Left ventricle myocardium inferior (tissue), 1 donor: Measurements from ENCODE around the gene UTP4. TPM values are rescaled to one million over a fixed set of nuclear protein-coding genes. Genes with fewer than 3 reads are reported as not detected.

Experiments
- DNase-seq: peaks from one replicate; pipeline ENCODE4 v3.0.0-alpha.2; 2020
- H3K27ac ChIP-seq: fragments of 200-600 bp; replicated peaks from 2 replicates; pipeline ENCODE4 v1.8.0; 2021
- H3K27me3 ChIP-seq: fragments of 200-600 bp; 2 replicates; pipeline ENCODE4 v1.8.0; 2021; ENCODE audit warnings: low read depth
- H3K36me3 ChIP-seq: fragments of 200-600 bp; 2 replicates; pipeline ENCODE4 v1.8.0; 2021
- H3K4me1 ChIP-seq: fragments of 200-600 bp; 2 replicates; pipeline ENCODE4 v1.8.0; 2021
- H3K4me3 ChIP-seq: fragments of 200-600 bp; 2 replicates; pipeline ENCODE4 v1.8.0; 2021; ENCODE audit warnings: mild to moderate bottlenecking, moderate library complexity
- H3K9me3 ChIP-seq: fragments of 200-600 bp; replicated peaks from 2 replicates; pipeline ENCODE4 v1.8.0; 2021
- CTCF ChIP-seq: fragments of 200-600 bp; IDR thresholded peaks from 2 replicates; pipeline ENCODE4 v1.8.0; 2021; ENCODE audit warnings: antibody characterized with exemption, mild to moderate bottlenecking, borderline replicate concordance
- intact Hi-C: fragments of 100-400 bp; cut with micrococcal nuclease; formaldehyde crosslinking; loops from one replicate; pipeline ENCODE4 v1.11.0; 2022
- total RNA-seq: library from RNA; stranded (reverse); fragmentation: NEBNext Ultra II Directional; extraction: Animal tissue kit (Norgen Biotek cat#: 25700); gene quantifications from one replicate; pipeline ENCODE4 v1.2.1, GENCODE V29; 2021
- donor health status: DM: no; HTN: yes; CAD: no; lungs with severe emphysema.

Gene UTP4
- total RNA-seq, 1 donor from 2014 or later = 30.4 TPM

- no peaks in the 10 kb centered on the region for H3K36me3 ChIP-seq
- DNase-seq = no peak
- TF ChIP-seq CTCF = no peak
- H3K27me3 ChIP-seq = no peaks in the 10 kb centered on the region
- H3K9me3 ChIP-seq = no peaks in the 10 kb centered on the region
- no peak overlapping the region for H3K4me3 ChIP-seq
- H3K27ac ChIP-seq = no peak overlapping the region
- intact Hi-C loops = no loop called here
- H3K4me1 ChIP-seq = peaks cover 28% of the 10 kb centered on the region
Measured at GRCh38 chr16:69199382-69199781, 66.9 kb downstream of the UTP4 start.

GRCh38 chr16:69201291-69201690 is 68.8 kb downstream of the UTP4 start:
- DNase-seq = no peak
- no peaks in the 10 kb centered on the region for H3K9me3 ChIP-seq
- no peaks in the 10 kb centered on the region for H3K27me3 ChIP-seq
- TF ChIP-seq CTCF = no peak
- H3K36me3 ChIP-seq = no peaks in the 10 kb centered on the region
- intact Hi-C loops = no loop called here
- no peak overlapping the region for H3K4me3 ChIP-seq
- peaks cover 23% of the 10 kb centered on the region for H3K4me1 ChIP-seq
- H3K27ac ChIP-seq = peak overlapping the region; percentile 21

- H3K4me3 ChIP-seq = no peak overlapping the region
- H3K27me3 ChIP-seq = no peaks in the 10 kb centered on the region
- peaks cover 23% of the 10 kb centered on the region for H3K4me1 ChIP-seq
- intact Hi-C loops = no loop called here
- no peak for DNase-seq
- no peaks in the 10 kb centered on the region for H3K9me3 ChIP-seq
- H3K36me3 ChIP-seq = no peaks in the 10 kb centered on the region
- peak overlapping the region; percentile 21 for H3K27ac ChIP-seq
- no peak for TF ChIP-seq CTCF
Measured at GRCh38 chr16:69201787-69202186, 69.3 kb downstream of the UTP4 start.

GRCh38 chr16:69204172-69204571 is 71.7 kb downstream of the UTP4 start:
- H3K9me3 ChIP-seq = no peaks in the 10 kb centered on the region
- DNase-seq = no peak
- H3K27me3 ChIP-seq = no peaks in the 10 kb centered on the region
- H3K4me3 ChIP-seq = no peak overlapping the region
- peaks cover 23% of the 10 kb centered on the region for H3K4me1 ChIP-seq
- H3K36me3 ChIP-seq = no peaks in the 10 kb centered on the region
- no peak overlapping the region for H3K27ac ChIP-seq
- intact Hi-C loops = no loop called here
- TF ChIP-seq CTCF = no peak

GRCh38 chr16:69209735-69210134 is 77.3 kb downstream of the UTP4 start:
- Histone ChIP-seq H3K27ac (no peak overlapping the region), H3K9me3 (no peaks in the 10 kb centered on the region), H3K4me3 (no peak overlapping the region)

More at GRCh38 chr16:69209735-69210134, 77.3 kb downstream of the UTP4 start:
- TF ChIP-seq CTCF = no peak
- no peak for DNase-seq
- Histone ChIP-seq H3K4me1 (peaks cover 5% of the 10 kb centered on the region), H3K36me3 (no peaks in the 10 kb centered on the region), H3K27me3 (no peaks in the 10 kb centered on the region)
- intact Hi-C loops = no loop called here
